ENCODE data around the gene LYVE1.
A peak's percentile ranks its signal among the peaks of the same experiment; 100 is the strongest.

The LYVE1 gene

DNA sequence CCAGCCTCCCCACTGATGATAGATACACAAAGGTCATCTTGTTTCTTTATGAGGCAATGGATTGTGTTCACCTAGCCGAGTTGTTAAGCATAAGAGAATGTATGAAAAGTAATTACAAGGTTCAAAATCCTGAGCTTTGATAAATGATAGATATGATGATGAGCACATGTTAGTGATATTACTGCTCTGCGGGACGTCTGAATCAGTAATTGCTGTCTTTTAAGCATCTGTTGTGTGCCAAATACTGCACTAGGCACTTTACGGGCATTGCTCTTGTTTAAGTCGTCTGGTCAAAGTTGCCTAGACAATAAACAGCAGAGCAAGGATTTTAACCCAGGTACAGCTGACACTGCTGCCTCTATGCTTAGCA, 26.9 kb downstream of the LYVE1 start:
- peak overlapping the region; percentile 83 for H3K4me3 Mint-ChIP-seq
- no peak for ATAC-seq (replicated peaks; ENCODE audit: extremely low read depth, poor library complexity, severe bottlenecking)
- H3K27me3 Mint-ChIP-seq: no peaks in the 10 kb centered on the region
- no peak for DNase-seq (ENCODE audit: low spot score in 2 of 2)
- H3K36me3 Mint-ChIP-seq (ENCODE audit: insufficient read depth): peaks cover 15% of the 10 kb centered on the region
- H3K27ac Mint-ChIP-seq (ENCODE audit: low read depth): peak overlapping the region; percentile 85
- peaks cover 15% of the 10 kb centered on the region for H3K4me1 Mint-ChIP-seq
- H3K9me3 Mint-ChIP-seq: no peaks in the 10 kb centered on the region

DNA sequence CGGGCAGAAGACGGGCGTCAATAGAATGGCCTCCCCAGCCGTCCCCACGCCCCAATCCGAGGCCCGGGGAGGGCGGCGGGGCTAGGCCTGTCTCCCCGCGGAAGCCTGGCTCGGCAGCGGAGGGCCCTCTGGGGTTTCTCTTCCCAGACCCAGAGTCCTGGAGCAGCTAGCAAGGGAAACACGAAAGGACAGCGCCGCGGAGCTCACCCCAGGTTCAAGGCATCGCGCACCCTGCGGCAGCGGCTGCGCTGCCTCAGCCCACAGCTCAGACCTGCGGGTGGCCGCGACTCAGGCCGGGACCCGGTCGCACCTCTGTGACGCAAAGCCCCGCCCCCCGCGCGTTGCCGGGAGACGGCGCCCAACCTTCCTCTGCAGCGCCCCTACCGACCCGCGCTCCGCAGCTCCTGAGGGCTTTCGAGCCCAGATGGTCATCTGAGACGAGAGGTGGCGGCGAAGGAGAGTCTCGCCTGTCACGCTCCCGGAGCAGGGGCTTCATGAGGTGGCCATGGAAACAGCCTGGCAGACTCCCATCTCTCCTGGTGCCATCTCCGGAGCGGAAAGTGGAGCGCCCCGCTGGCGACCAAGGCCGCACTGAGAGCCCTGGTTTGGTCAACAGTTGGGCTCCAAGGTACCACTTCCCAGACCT, 27.4 kb downstream of the LYVE1 start, which contains the start of gene RNF141:
RNF141 (minus strand) TSS at position 273 of the 646 bp plus-strand sequence. CDS start 7,029 bp downstream, outside the sequence.
- peak; percentile 94 for ATAC-seq (replicated peaks; ENCODE audit: extremely low read depth, poor library complexity, severe bottlenecking)
- H3K27me3 Mint-ChIP-seq: no peaks in the 10 kb centered on the region
- peaks cover 15% of the 10 kb centered on the region for H3K36me3 Mint-ChIP-seq (ENCODE audit: insufficient read depth)
- peaks cover 18% of the 10 kb centered on the region for H3K4me1 Mint-ChIP-seq
- H3K27ac Mint-ChIP-seq (ENCODE audit: low read depth): peak within 1 kb of the TSS; percentile 85
- DNase-seq (ENCODE audit: low spot score in 2 of 2): peak; percentile 90 to 92
- H3K9me3 Mint-ChIP-seq: no peaks in the 10 kb centered on the region
- peak within 1 kb of the TSS; percentile 83 for H3K4me3 Mint-ChIP-seq

DNA sequence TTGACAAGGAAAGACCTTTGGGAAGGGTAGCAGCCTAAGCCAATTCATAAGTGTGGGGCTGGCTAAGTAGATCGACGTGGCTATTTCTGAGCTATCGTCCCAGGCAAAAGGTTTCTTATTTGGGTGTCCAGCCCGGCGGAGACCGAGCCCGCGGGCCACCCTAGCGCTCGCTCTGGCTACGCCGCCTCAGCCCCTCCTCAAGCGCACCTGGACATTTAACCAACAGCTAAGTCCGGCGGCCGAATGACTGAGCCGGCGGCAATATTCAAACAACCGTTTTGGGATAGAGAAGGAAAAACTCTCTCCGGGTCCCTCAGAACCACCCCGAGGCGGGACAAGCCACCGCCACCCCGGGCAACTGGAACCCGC, 27.9 kb downstream of the LYVE1 start:
- H3K27me3 Mint-ChIP-seq: no peaks in the 10 kb centered on the region
- peak; percentile 28 for ATAC-seq (replicated peaks; ENCODE audit: extremely low read depth, poor library complexity, severe bottlenecking)
- H3K36me3 Mint-ChIP-seq (ENCODE audit: insufficient read depth): peaks cover 15% of the 10 kb centered on the region
- DNase-seq (ENCODE audit: low spot score in 2 of 2): no peak
- H3K4me3 Mint-ChIP-seq: peak overlapping the region; percentile 83
- peak overlapping the region; percentile 85 for H3K27ac Mint-ChIP-seq (ENCODE audit: low read depth)
- peaks cover 21% of the 10 kb centered on the region for H3K4me1 Mint-ChIP-seq
- H3K9me3 Mint-ChIP-seq: no peaks in the 10 kb centered on the region

DNA sequence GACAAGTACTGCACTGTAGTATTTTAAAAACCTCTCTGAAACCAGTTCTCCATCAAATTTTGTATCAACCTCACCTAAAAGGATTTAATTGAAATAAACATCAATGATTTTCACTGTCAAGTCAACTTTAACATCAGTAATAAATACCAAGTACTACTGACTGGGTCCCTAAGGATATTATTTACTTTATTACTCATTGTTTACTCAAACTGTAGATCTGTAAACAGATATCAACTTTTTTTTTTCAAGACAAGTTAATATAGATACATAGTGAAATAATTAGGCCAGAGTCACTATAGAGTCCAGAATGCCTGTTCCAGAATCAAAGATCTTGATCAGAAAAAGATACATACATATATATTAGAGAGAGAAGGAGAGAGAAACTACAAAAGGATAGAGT, 29.1 kb downstream of the LYVE1 start:
- ATAC-seq (replicated peaks; ENCODE audit: extremely low read depth, poor library complexity, severe bottlenecking): no peak
- H3K4me3 Mint-ChIP-seq: peak overlapping the region; percentile 83
- no peaks in the 10 kb centered on the region for H3K9me3 Mint-ChIP-seq
- H3K27ac Mint-ChIP-seq (ENCODE audit: low read depth): peak overlapping the region; percentile 13
- H3K4me1 Mint-ChIP-seq: peaks cover 21% of the 10 kb centered on the region
- H3K36me3 Mint-ChIP-seq (ENCODE audit: insufficient read depth): peaks cover 15% of the 10 kb centered on the region
- no peaks in the 10 kb centered on the region for H3K27me3 Mint-ChIP-seq
- DNase-seq (ENCODE audit: low spot score in 2 of 2): no peak

DNA sequence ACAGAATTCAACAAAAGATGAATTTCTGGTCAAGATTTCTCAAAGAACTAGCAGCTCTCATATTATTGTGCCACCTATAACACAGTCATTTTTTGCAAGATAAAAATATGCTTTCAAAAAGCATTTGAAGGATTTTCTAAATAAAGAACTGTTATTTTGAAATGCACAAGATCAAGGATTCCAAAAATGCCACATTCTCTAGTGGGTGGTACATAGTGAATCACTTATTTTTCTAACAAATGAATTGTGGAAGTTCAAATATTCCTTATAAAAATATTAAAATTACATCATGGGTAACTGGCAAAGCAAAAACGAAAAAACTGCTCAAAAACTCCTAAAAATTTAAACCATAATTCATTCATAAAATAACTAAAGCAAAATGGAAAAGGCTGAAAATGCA, 29.5 kb downstream of the LYVE1 start:
- no peaks in the 10 kb centered on the region for H3K9me3 Mint-ChIP-seq
- no peak overlapping the region for H3K4me3 Mint-ChIP-seq
- no peak for DNase-seq (ENCODE audit: low spot score in 2 of 2)
- H3K36me3 Mint-ChIP-seq (ENCODE audit: insufficient read depth): peaks cover 15% of the 10 kb centered on the region
- ATAC-seq (replicated peaks; ENCODE audit: extremely low read depth, poor library complexity, severe bottlenecking): no peak
- peaks cover 21% of the 10 kb centered on the region for H3K4me1 Mint-ChIP-seq
- no peak overlapping the region for H3K27ac Mint-ChIP-seq (ENCODE audit: low read depth)
- no peaks in the 10 kb centered on the region for H3K27me3 Mint-ChIP-seq

DNA sequence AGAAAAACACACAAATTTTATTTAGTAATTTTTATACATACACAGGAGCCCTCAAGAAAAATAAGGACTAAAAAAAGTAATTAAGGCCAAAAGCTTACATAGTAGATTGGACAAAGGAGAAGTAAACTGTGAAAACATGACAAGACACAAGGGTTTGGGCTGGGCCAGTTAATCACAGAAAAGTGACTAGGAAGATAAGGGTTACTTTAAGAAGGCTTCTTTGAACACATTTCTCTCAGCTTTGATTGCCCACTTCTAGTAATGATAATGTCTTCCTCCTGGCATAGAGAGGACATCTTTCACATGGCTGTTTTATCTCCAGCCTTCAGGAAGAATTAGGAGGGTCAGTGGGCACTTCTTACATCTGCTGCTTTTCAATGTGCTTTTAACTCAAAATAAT, 30.9 kb downstream of the LYVE1 start:
- DNase-seq (ENCODE audit: low spot score in 2 of 2) (no peak), ATAC-seq (replicated peaks; ENCODE audit: extremely low read depth, poor library complexity, severe bottlenecking) (no peak)
- peaks cover 13% of the 10 kb centered on the region for H3K36me3 Mint-ChIP-seq (ENCODE audit: insufficient read depth)
- peaks cover 26% of the 10 kb centered on the region for H3K4me1 Mint-ChIP-seq
- H3K4me3 Mint-ChIP-seq: no peak overlapping the region
- H3K9me3 Mint-ChIP-seq: no peaks in the 10 kb centered on the region
- H3K27ac Mint-ChIP-seq (ENCODE audit: low read depth): no peak overlapping the region
- H3K27me3 Mint-ChIP-seq: no peaks in the 10 kb centered on the region

DNA sequence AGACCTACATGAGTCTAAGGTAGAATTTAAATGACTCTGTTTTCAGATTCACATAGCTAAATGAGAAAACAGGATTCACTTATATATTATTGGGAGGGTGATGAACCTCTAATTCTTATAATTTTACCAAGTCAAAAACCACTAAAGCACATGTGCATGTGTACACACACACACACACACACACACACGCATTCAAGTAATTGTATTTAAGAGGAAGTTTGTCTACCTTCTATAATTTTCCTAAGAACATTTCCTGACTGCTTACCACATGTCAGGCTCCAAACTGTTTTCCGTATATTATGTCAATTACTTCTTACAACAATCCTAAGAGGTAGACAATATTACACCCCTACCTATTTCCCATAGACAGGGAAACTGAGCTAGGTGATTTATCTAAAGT, 34.1 kb downstream of the LYVE1 start:
- H3K4me3 Mint-ChIP-seq: no peak overlapping the region
- no peak overlapping the region for H3K27ac Mint-ChIP-seq (ENCODE audit: low read depth)

DNA sequence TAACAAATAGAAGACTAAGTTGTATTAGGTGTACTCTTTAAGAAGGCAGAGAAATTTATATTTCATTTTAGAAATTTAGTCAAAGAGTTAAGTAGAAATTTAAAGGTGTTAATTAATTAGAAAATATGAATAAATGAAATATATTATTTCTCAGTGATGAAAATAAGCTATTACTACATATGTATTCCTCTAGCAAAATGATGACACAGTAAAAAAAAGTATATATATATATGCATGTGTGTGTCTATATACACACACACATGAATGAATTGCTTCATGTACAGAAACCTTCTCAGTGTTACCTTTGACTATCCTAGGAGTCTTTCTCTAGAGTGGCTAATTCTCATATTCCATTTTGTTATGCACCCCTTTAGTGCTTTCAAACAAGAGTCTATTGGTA, 35.1 kb downstream of the LYVE1 start:
- no peaks in the 10 kb centered on the region for H3K27me3 Mint-ChIP-seq
- H3K36me3 Mint-ChIP-seq (ENCODE audit: insufficient read depth): peaks cover 19% of the 10 kb centered on the region
- H3K9me3 Mint-ChIP-seq: no peaks in the 10 kb centered on the region
- H3K4me1 Mint-ChIP-seq: peaks cover 14% of the 10 kb centered on the region
- no peak overlapping the region for H3K27ac Mint-ChIP-seq (ENCODE audit: low read depth)
- DNase-seq (ENCODE audit: low spot score in 2 of 2) (no peak), ATAC-seq (replicated peaks; ENCODE audit: extremely low read depth, poor library complexity, severe bottlenecking) (no peak)
- H3K4me3 Mint-ChIP-seq: no peak overlapping the region

More for the DNA sequence above, 34.1 kb downstream of the LYVE1 start:
- Mint-ChIP-seq H3K36me3 (ENCODE audit: insufficient read depth) (peaks cover 12% of the 10 kb centered on the region), H3K4me1 (peaks cover 15% of the 10 kb centered on the region), H3K27me3 (no peaks in the 10 kb centered on the region), H3K9me3 (no peaks in the 10 kb centered on the region)
- DNase-seq (ENCODE audit: low spot score in 2 of 2): no peak
- ATAC-seq (replicated peaks; ENCODE audit: extremely low read depth, poor library complexity, severe bottlenecking): no peak

DNA sequence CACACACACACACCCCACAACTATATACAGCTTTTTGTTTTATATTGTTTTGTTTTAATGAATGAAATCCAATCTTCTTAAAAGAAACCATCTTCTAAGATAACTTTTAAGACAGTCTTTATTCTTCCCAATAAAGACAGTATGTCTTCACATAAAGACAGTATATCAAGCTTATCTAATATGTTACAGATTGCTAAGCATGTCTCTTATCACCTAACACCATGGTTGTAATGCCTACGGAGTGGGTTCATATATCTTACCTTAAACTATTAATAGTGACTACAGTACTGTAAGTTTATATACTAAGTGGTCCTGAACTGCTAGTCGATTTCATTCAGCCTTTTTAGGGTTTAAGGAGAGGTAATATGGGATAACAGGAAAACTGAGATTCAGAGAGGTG, 35.9 kb downstream of the LYVE1 start:
- no peaks in the 10 kb centered on the region for H3K27me3 Mint-ChIP-seq
- no peak overlapping the region for H3K27ac Mint-ChIP-seq (ENCODE audit: low read depth)
- H3K4me3 Mint-ChIP-seq: no peak overlapping the region
- H3K4me1 Mint-ChIP-seq: peaks cover 14% of the 10 kb centered on the region
- no peak for ATAC-seq (replicated peaks; ENCODE audit: extremely low read depth, poor library complexity, severe bottlenecking)
- H3K9me3 Mint-ChIP-seq: no peaks in the 10 kb centered on the region
- DNase-seq (ENCODE audit: low spot score in 2 of 2): no peak
- H3K36me3 Mint-ChIP-seq (ENCODE audit: insufficient read depth): peaks cover 21% of the 10 kb centered on the region

DNA sequence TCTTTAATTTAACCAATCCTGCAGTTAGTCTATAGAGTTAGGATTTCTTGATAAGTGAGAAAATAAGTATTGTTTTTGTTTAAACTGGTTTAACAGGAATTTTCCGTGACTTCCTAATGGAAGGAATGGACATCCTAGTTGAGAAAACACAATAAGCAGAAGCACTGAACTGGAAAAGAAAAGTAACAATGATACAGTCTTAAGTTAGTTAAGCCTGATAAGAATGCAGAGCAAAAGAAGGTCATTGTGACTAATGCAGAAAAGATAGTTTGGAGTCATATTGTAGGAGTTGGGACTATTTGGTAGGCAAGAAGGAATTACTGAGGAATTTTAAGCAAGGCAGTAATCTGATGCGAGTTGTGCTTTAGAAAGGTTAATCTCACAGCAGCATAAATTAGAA, 39.2 kb downstream of the LYVE1 start:
- H3K9me3 Mint-ChIP-seq: no peaks in the 10 kb centered on the region
- peaks cover 30% of the 10 kb centered on the region for H3K36me3 Mint-ChIP-seq (ENCODE audit: insufficient read depth)
- no peak for DNase-seq (ENCODE audit: low spot score in 2 of 2)
- H3K27ac Mint-ChIP-seq (ENCODE audit: low read depth): no peak overlapping the region
- H3K4me1 Mint-ChIP-seq: peaks cover 14% of the 10 kb centered on the region
- no peak for ATAC-seq (replicated peaks; ENCODE audit: extremely low read depth, poor library complexity, severe bottlenecking)
- H3K4me3 Mint-ChIP-seq: no peak overlapping the region
- no peaks in the 10 kb centered on the region for H3K27me3 Mint-ChIP-seq

DNA sequence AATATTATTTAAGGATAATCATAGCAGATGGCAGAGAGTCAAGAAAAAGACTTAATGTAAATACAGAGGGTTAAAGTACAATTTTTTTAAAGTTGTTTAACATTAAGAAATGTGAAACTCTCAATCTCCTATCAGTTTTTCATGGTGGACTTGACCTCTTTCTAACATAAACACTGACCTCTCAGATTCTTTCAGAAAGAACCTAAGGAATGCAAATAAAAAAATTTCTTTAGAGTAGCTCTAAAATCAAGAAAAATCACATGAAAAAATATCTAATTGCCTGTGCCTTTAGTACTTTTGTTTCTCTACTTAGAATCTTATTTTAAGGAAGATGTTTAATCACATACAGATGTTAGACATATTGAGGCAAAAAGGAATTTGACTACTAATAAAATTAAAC, 40.3 kb downstream of the LYVE1 start:
- Mint-ChIP-seq H3K36me3 (ENCODE audit: insufficient read depth) (peaks cover 34% of the 10 kb centered on the region), H3K9me3 (no peaks in the 10 kb centered on the region), H3K4me3 (no peak overlapping the region), H3K4me1 (peaks cover 14% of the 10 kb centered on the region), H3K27ac (ENCODE audit: low read depth) (no peak overlapping the region), H3K27me3 (no peaks in the 10 kb centered on the region)
- ATAC-seq (replicated peaks; ENCODE audit: extremely low read depth, poor library complexity, severe bottlenecking): no peak
- DNase-seq (ENCODE audit: low spot score in 2 of 2): no peak

DNA sequence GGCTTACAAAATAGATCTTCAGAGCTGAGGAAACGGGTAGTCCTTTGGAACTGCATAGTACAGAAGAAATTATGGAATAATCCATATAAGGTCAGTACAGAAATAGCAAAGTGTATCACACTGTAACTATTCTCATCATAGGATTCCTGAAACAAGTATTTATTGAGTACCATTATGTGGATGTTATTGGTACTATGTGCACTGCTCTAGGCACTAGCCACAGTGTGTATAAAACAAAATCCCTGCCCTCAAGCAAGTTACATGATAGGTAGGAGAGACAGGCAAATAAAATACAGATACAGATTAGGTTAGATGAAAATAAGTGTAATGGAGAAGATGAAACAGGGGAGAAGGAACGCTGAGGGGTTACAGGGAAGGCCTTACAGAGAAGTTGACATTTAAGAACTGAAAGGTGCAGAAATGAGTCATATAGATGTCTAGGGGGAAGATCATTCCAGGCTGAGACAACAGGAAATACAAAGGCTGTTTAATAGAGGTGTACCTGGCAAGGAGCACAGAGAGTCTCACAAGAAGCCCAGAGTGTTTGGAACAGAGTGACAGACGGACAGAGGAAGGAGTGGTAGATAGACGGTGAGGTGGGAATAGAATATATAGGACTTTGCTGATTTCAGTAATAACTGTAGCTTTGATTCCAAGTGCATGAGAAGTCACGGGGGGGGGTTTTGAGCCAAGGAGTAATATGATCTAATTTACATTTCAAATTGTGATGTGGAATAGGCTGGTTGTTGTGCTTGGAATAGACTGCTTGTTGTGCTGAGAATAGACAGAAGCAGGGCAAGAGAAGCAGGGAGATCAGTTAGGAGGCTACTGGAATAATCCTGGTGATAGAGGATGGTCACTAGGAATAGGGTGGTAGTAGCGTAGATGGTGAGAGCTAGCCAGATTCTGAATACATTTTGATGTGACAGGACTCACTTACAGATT, 41.2 kb downstream of the LYVE1 start:
- no peaks in the 10 kb centered on the region for H3K27me3 Mint-ChIP-seq
- H3K4me3 Mint-ChIP-seq: no peak overlapping the region
- DNase-seq (ENCODE audit: low spot score in 2 of 2) (no peak), ATAC-seq (replicated peaks; ENCODE audit: extremely low read depth, poor library complexity, severe bottlenecking) (no peak)
- H3K27ac Mint-ChIP-seq (ENCODE audit: low read depth): no peak overlapping the region
- no peaks in the 10 kb centered on the region for H3K9me3 Mint-ChIP-seq
- peaks cover 7% of the 10 kb centered on the region for H3K4me1 Mint-ChIP-seq
- H3K36me3 Mint-ChIP-seq (ENCODE audit: insufficient read depth): peaks cover 32% of the 10 kb centered on the region

DNA sequence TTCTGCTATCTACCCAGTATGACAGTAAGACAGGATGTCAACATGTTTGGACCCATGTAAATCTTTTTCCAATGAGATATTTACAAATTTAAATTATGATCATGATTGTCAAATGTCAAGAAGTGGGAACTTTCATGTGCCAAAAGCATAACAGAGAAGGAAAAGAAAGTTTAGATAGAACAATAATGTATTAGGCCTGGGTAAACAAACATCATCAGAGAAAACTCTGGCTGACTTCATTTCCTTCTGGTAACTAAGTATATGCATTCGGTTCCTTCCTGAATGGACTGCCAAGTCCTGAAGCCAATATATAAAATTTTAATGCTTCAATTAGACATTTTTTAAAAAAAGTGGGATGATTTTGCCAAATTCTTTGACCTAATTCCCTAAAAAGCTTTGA, 44.0 kb downstream of the LYVE1 start:
- H3K4me3 Mint-ChIP-seq: no peak overlapping the region

More for the DNA sequence above, 44.0 kb downstream of the LYVE1 start:
- peaks cover 32% of the 10 kb centered on the region for H3K36me3 Mint-ChIP-seq (ENCODE audit: insufficient read depth)
- H3K9me3 Mint-ChIP-seq: no peaks in the 10 kb centered on the region
- ATAC-seq (replicated peaks; ENCODE audit: extremely low read depth, poor library complexity, severe bottlenecking) (no peak), DNase-seq (ENCODE audit: low spot score in 2 of 2) (no peak)
- peaks cover 7% of the 10 kb centered on the region for H3K4me1 Mint-ChIP-seq
- H3K27ac Mint-ChIP-seq (ENCODE audit: low read depth): no peak overlapping the region
- H3K27me3 Mint-ChIP-seq: no peaks in the 10 kb centered on the region
